Thyroid gland (tissue), 4 donors: ENCODE data around the gene NECAB2. TPM values are rescaled to one million over a fixed set of nuclear protein-coding genes. Genes with fewer than 3 reads are reported as not detected.

Source experiments
- DNase-seq, 2 donors: peaks; one replicate each; pipeline ENCODE4 v3.0.0-alpha.2; 2019
- H3K27ac ChIP-seq, 3 donors: fragments of 200-600 bp; sonication (generic); 1 replicate in 2 of 3; 2 replicates in 1 of 3; pipeline ENCODE4 v1.5.1; 2016 to 2019; ENCODE audit warnings: mild to moderate bottlenecking in 1 of 3, moderate library complexity in 1 of 3
- H3K27me3 ChIP-seq: fragments of 200-600 bp; sonication (generic); one replicate; pipeline ENCODE4 v1.5.1; 2019
- H3K36me3 ChIP-seq, 2 donors: fragments of 200-600 bp; sonication (generic); one replicate each; pipeline ENCODE4 v1.5.1; 2016 to 2019
- H3K4me1 ChIP-seq, 2 donors: fragments of 200-600 bp; sonication (generic); one replicate each; pipeline ENCODE4 v1.5.1; 2017 to 2019
- H3K4me3 ChIP-seq, 3 donors: fragments of 200-600 bp; sonication (generic); replicated peaks in 1 of 3; 1 replicate in 2 of 3; 2 replicates in 1 of 3; pipeline ENCODE4 v1.5.1; 2016; ENCODE audit warnings: mild to moderate bottlenecking in 1 of 3
- H3K9me3 ChIP-seq: fragments of 200-600 bp; sonication (generic); one replicate; pipeline ENCODE4 v1.5.1; 2017
- POLR2A ChIP-seq, 2 donors: fragments of 450-650 bp; IDR thresholded peaks; one replicate each; pipeline ENCODE4 v1.6.1; 2017; ENCODE audit warnings: antibody characterized with exemption in 2 of 2, mild to moderate bottlenecking in 2 of 2, moderate library complexity in 1 of 2
- WGBS, 2 donors: methylation state at CpG; one replicate each; pipeline ENCODE4 v1.1.5; 2017; 5-methylcytosine and 5-hydroxymethylcytosine counted together
- intact Hi-C: fragments of 100-400 bp; cut with DNase I; formaldehyde crosslinking; loops from one replicate; pipeline ENCODE4 v1.15.1; 2023
- total RNA-seq, 4 donors: library from RNA; depleted of rRNA; stranded (reverse); fragments of >200 nt; gene quantifications; one replicate each; pipeline ENCODE4 v1.2.3, GENCODE V29; 2016
- TF ChIP-seq, protein P1 (sequence below), 6 experiments: fragments of 200-600 bp in 3 of 6; fragments of 450-650 bp in 3 of 6; sonication (generic) in 3 of 6; IDR thresholded peaks; one replicate each; pipeline ENCODE4 v1.5.1; 2016 to 2019; ENCODE audit warnings: antibody characterized with exemption in 6 of 6, mild to moderate bottlenecking in 2 of 6, inconsistent platforms in 1 of 6, moderate library complexity in 1 of 6

Gene NECAB2
- total RNA-seq, 4 donors from 2014 or later: 0.63 to 0.94 TPM; not detected in 2

DNA sequence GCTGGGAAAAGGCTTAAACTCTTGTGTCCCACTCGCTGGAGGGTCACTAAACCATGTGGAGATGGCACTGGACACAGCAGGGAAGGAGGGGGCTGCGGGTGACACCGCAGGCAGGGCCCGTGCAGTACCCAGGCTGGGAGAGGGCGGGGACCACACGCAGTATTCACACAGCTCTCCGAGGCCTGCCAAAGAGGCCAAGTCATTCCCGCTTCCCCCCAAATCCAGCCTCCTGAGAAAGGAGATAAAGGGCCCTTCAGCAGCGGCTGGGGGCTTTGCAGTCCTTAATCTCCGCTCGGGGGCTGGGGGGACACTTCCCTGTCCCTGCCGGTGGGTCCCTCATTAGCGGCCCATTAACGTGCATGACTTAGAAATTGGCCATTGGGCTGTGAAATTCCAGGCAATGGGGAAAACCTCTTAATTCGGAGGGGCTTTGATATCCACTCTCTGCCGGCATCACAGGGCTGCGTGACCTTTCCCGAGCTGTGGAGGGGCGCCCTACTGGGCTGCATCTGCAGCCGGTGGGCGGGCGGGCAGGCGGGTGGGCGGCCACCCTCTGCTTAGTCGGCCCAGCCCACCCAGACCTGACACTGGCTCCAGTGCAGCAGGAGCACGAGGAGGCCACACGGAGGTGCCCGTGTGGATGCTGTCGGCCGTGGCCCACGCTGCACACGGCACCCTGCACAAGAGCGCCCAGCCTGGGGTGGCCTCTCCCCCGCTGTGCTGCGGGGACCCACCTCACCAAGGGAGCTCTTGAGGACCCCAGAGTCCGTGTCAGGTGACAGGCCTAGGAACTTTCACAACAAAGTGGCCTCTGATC lies 77.2 kb downstream of the NECAB2 start:
- Histone ChIP-seq H3K27ac (no peak overlapping the region), H3K4me1 (peaks cover 0 to 10% of the 10 kb centered on the region in 2 donors), H3K9me3 (no peaks in the 10 kb centered on the region), H3K27me3 (no peaks in the 10 kb centered on the region), H3K36me3 (peaks cover 0 to 4% of the 10 kb centered on the region in 2 donors), H3K4me3 (no peak overlapping the region)
- WGBS, 2 donors: 55 to 64% methylated on average over 18 to 20 of the region's 36 CpGs
- intact Hi-C loops: no loop called here
- TF ChIP-seq, protein P1, sequence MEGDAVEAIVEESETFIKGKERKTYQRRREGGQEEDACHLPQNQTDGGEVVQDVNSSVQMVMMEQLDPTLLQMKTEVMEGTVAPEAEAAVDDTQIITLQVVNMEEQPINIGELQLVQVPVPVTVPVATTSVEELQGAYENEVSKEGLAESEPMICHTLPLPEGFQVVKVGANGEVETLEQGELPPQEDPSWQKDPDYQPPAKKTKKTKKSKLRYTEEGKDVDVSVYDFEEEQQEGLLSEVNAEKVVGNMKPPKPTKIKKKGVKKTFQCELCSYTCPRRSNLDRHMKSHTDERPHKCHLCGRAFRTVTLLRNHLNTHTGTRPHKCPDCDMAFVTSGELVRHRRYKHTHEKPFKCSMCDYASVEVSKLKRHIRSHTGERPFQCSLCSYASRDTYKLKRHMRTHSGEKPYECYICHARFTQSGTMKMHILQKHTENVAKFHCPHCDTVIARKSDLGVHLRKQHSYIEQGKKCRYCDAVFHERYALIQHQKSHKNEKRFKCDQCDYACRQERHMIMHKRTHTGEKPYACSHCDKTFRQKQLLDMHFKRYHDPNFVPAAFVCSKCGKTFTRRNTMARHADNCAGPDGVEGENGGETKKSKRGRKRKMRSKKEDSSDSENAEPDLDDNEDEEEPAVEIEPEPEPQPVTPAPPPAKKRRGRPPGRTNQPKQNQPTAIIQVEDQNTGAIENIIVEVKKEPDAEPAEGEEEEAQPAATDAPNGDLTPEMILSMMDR (IDR thresholded peaks at IDR 0.05): no peak
- no peak for TF ChIP-seq POLR2A (IDR thresholded peaks at IDR 0.05)
- no peak for DNase-seq

DNA sequence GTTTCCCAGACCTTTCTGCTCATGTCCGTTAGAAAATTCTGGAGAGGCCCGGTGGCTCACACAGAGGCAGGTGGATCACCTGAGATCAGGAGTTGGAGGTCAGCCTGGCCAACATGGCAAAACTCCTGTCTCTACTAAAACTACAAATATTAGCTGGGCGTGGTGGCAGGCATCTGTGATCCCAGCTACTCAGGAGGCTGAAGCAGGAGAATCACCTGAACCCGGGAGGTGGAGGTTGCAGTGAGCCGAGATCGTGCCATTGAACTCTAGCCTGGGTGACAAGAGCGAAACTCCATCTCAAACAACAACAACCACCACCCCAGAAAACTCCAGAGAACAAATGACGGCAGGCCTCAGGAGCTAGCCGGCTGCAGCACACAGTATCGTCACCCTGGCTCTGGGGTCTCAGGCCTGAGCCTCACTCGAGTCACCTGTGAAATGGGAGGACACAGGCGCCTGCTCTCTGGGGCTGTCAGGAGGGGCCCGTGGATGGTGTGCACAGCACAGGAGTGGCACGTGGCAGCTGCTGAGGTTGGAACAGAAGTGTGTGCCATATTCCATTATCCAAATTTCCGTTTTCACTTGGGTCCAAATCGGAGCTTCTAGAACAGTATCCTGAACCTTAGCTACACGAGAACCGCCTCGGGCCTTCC lies 77.9 kb downstream of the NECAB2 start:
- no peak overlapping the region for H3K4me3 ChIP-seq
- H3K4me1 ChIP-seq: peaks cover 0 to 10% of the 10 kb centered on the region in 2 donors
- TF ChIP-seq, protein P1 (IDR thresholded peaks at IDR 0.05): no peak
- TF ChIP-seq POLR2A (IDR thresholded peaks at IDR 0.05): no peak
- H3K27ac ChIP-seq: no peak overlapping the region
- no peaks in the 10 kb centered on the region for H3K9me3 ChIP-seq
- H3K27me3 ChIP-seq: no peaks in the 10 kb centered on the region
- intact Hi-C loops: no loop called here
- H3K36me3 ChIP-seq: peaks cover 0 to 4% of the 10 kb centered on the region in 2 donors
- 91 to 95% methylated on average over 19 of the region's 19 CpGs for WGBS, 2 donors
- DNase-seq: no peak

DNA sequence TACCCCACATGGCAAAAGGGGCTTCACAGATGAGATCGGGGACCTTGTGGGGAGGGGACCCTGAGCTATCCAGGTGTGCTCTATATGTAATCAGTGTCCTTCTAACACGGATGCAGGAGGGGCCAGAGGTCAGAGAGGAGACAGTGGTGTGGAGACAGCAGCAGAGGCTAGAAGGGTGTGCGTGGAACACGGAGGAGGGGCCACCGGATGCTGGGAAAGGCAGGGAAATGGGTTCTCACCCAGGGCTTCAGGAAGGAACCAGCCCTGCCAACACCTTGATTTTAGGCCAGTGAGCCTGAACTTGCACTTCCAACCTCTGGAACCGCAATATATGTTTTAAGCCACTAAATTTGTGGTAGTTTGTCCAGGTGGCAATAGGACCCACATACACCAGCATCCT lies 79.2 kb downstream of the NECAB2 start:
- intact Hi-C loops: no loop called here
- no peak overlapping the region for H3K4me3 ChIP-seq
- DNase-seq: no peak
- TF ChIP-seq POLR2A (IDR thresholded peaks at IDR 0.05): no peak
- TF ChIP-seq, protein P1 (IDR thresholded peaks at IDR 0.05): no peak
- no peaks in the 10 kb centered on the region for H3K9me3 ChIP-seq
- H3K27me3 ChIP-seq: no peaks in the 10 kb centered on the region
- H3K4me1 ChIP-seq: peaks cover 0 to 10% of the 10 kb centered on the region in 2 donors
- H3K36me3 ChIP-seq: peaks cover 3 to 6% of the 10 kb centered on the region in 2 donors
- H3K27ac ChIP-seq: no peak overlapping the region
- WGBS, 2 donors: 90 to 94% methylated on average over 6 of the region's 6 CpGs

DNA sequence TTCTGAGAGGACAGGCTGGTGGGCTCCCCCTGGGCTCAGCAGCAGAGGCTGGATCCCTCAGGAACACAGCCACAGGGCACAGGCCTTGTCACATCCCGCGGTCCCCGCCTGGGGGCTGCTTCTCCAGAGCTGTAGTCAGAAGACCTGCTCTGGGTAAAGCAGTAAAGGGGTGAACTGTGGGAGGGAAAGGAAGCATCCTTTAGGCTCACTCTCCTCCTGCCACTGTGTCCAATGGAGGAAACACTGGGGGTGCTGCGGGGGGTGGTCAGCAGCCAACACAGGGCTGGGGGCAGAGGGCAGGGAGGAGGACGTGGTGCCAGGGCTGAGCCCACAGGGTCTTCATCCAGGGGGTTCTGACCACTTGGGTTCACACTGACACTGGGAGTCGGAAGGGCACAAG lies 79.6 kb downstream of the NECAB2 start:
- 87 to 96% methylated on average over 4 to 6 of the region's 6 CpGs for WGBS, 2 donors
- Histone ChIP-seq H3K4me1 (peaks cover 0 to 9% of the 10 kb centered on the region in 2 donors), H3K4me3 (no peak overlapping the region), H3K27ac (no peak overlapping the region), H3K27me3 (no peaks in the 10 kb centered on the region), H3K9me3 (no peaks in the 10 kb centered on the region), H3K36me3 (peaks cover 5 to 10% of the 10 kb centered on the region in 2 donors)
- TF ChIP-seq POLR2A (IDR thresholded peaks at IDR 0.05): no peak
- TF ChIP-seq, protein P1 (IDR thresholded peaks at IDR 0.05): no peak
- DNase-seq: no peak
- intact Hi-C loops: no loop called here

DNA sequence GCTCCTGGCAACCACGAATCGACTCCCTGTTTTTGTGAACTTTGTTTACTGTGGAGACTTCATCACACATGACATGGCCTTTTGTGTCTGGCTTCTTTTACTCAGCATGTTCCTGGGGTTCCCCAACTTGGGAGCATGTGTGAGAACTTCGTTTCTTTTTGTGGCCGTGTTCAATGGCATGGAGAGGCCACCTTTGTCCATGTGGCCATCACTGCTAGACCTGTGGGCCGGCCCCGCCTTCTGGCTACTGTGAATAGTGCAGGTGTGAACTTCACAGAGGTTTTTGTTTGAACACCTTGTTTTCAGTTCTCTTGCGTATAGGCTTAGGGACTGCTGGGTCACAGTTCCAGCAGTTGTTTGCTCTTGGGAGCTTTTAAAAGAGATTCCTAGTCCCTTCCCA lies 80.2 kb downstream of the NECAB2 start:
- H3K27me3 ChIP-seq: no peaks in the 10 kb centered on the region
- intact Hi-C loops: no loop called here
- H3K27ac ChIP-seq: no peak overlapping the region
- TF ChIP-seq POLR2A (IDR thresholded peaks at IDR 0.05): no peak
- TF ChIP-seq, protein P1 (IDR thresholded peaks at IDR 0.05): no peak
- 82 to 88% methylated on average over 7 of the region's 7 CpGs for WGBS, 2 donors
- no peaks in the 10 kb centered on the region for H3K9me3 ChIP-seq
- H3K4me1 ChIP-seq: peaks cover 0 to 3% of the 10 kb centered on the region in 2 donors
- DNase-seq: no peak
- H3K36me3 ChIP-seq: peaks cover 6 to 15% of the 10 kb centered on the region in 2 donors
- no peak overlapping the region for H3K4me3 ChIP-seq
